Fibroblast of lung (primary cell): ENCODE results near the gene MRPS27. TPM values are rescaled to one million over a fixed set of nuclear protein-coding genes. Genes with fewer than 3 reads are reported as not detected.

Experiments used
- DNase-seq, 2 donors: peaks; one replicate each; pipeline versions ENCODE4 v3.0.0 to v3.0.0-alpha.2; 2010; ENCODE audit warnings: low read depth in 2 of 2
- H2AFZ ChIP-seq: 2 replicates; pipeline ENCODE4 v1.5.1; 2012; ENCODE audit warnings: low read length, control low read depth, inconsistent platforms
- H3K27ac ChIP-seq: 2 replicates; pipeline ENCODE4 v1.5.1; 2011; ENCODE audit warnings: low read length, control low read depth; ENCODE audit not compliant: insufficient read depth
- H3K27me3 ChIP-seq: 2 replicates; pipeline ENCODE4 v1.5.1; 2011; ENCODE audit warnings: mild to moderate bottlenecking, low read length; ENCODE audit not compliant: control insufficient read depth, insufficient read depth
- H3K36me3 ChIP-seq: 2 replicates; pipeline ENCODE4 v1.5.1; 2011; ENCODE audit warnings: low read length; ENCODE audit not compliant: control insufficient read depth, insufficient read depth
- H3K4me1 ChIP-seq: 2 replicates; pipeline ENCODE4 v1.5.1; 2011; ENCODE audit warnings: low read length; ENCODE audit not compliant: control insufficient read depth, insufficient read depth; ENCODE audit errors: extremely low read depth
- H3K4me2 ChIP-seq: 2 replicates; pipeline ENCODE4 v1.5.1; 2011; ENCODE audit warnings: low read length, control low read depth; ENCODE audit not compliant: insufficient read depth; ENCODE audit errors: extremely low read depth
- H3K4me3 ChIP-seq, 4 experiments: fragments of 200-600 bp in 1 of 4; sonication (generic) in 1 of 4; replicated peaks in 1 of 4; 2 replicates each; pipeline ENCODE4 v1.5.1; 2011 to 2016; ENCODE audit warnings: low read length in 4 of 4, low read depth in 3 of 4, mild to moderate bottlenecking in 3 of 4, control low read depth in 2 of 4, inconsistent platforms in 1 of 4, mixed read lengths in 1 of 4; ENCODE audit not compliant: insufficient read depth in 1 of 4; ENCODE audit errors: control extremely low read depth in 1 of 4
- H3K79me2 ChIP-seq: 2 replicates; pipeline ENCODE4 v1.5.1; 2012; ENCODE audit warnings: mild to moderate bottlenecking, low read length, inconsistent platforms; ENCODE audit not compliant: control insufficient read depth, insufficient read depth
- H3K9ac ChIP-seq: 2 replicates; pipeline ENCODE4 v1.5.1; 2011; ENCODE audit warnings: mild to moderate bottlenecking, low read length, control low read depth; ENCODE audit not compliant: insufficient read depth
- H3K9me3 ChIP-seq: 2 replicates; pipeline ENCODE4 v1.5.1; 2012; ENCODE audit warnings: low read depth, low read length; ENCODE audit not compliant: control insufficient read depth, insufficient read depth
- H4K20me1 ChIP-seq: 2 replicates; pipeline ENCODE4 v1.5.1; 2011; ENCODE audit warnings: low read length; ENCODE audit not compliant: control insufficient read depth, insufficient read depth; ENCODE audit errors: extremely low read depth
- EZH2 ChIP-seq: IDR thresholded peaks from 2 replicates; pipeline ENCODE4 v1.5.1; 2012; ENCODE audit warnings: low read length, control low read depth, mild to moderate bottlenecking; ENCODE audit errors: missing control alignments
- polyA plus RNA-seq, 2 donors: library from polyadenylated mRNA; depleted of rRNA in 1 of 2; stranded (reverse) in 1 of 2; unstranded in 1 of 2; fragments of >200 nt; gene quantifications; 2 replicates each; pipeline ENCODE4 v1.2.1, GENCODE V29; 2011 to 2012; ENCODE audit warnings: missing spikeins in 1 of 2
- total RNA-seq: library from RNA; depleted of rRNA; stranded (reverse); fragments of >200 nt; gene quantifications from 2 replicates; pipeline ENCODE4 v1.2.1, GENCODE V29; 2014
- TF ChIP-seq, protein P1 (sequence below), 2 donors: IDR thresholded peaks in 1 of 2; conservative IDR thresholded peaks in 1 of 2; 1 replicate in 1 of 2; 2 replicates in 1 of 2; pipeline ENCODE4 v1.5.1; 2011 to 2012; ENCODE audit warnings: low read length in 2 of 2, control low read depth in 1 of 2, inconsistent platforms in 1 of 2, low read depth in 1 of 2, mild to moderate bottlenecking in 1 of 2

The MRPS27 gene
- total and polyA plus RNA-seq, 2 donors (not counting 1 experiment from before 2014, with no cell fraction given) = 67.2 to 86.5 TPM

DNA sequence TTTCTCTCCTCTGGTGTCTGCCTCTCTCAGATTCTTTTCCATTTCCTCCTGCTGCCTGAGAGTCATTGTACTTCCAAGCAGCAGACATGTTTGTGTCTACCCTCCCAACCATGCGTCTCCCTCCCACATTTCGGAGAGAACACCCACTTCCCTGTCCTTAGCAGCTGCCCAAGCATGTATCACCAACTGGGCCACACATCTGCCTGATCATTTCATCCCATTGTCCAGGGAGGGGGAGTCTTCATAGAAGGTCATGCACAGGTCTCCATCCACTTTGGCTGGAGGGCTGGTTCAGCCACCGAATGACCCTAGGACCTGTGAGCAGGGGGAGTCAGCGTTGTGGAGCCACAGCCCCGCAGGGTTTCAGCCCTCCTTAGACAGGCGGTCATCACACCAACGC, 137.4 kb downstream of the MRPS27 start:
- Histone ChIP-seq H3K4me3 (no peak overlapping the region), H3K27me3 (no peaks in the 10 kb centered on the region), H3K79me2 (peaks cover 16% of the 10 kb centered on the region), H3K36me3 (peaks cover 11% of the 10 kb centered on the region), H2AFZ (no peak overlapping the region), H3K4me1 (peaks cover 10% of the 10 kb centered on the region), H3K4me2 (no peak overlapping the region), H3K9me3 (no peaks in the 10 kb centered on the region), H3K9ac (no peak overlapping the region), H3K27ac (no peak overlapping the region), H4K20me1 (no peaks in the 10 kb centered on the region)
- TF ChIP-seq EZH2 = no peak
- TF ChIP-seq, protein P1, sequence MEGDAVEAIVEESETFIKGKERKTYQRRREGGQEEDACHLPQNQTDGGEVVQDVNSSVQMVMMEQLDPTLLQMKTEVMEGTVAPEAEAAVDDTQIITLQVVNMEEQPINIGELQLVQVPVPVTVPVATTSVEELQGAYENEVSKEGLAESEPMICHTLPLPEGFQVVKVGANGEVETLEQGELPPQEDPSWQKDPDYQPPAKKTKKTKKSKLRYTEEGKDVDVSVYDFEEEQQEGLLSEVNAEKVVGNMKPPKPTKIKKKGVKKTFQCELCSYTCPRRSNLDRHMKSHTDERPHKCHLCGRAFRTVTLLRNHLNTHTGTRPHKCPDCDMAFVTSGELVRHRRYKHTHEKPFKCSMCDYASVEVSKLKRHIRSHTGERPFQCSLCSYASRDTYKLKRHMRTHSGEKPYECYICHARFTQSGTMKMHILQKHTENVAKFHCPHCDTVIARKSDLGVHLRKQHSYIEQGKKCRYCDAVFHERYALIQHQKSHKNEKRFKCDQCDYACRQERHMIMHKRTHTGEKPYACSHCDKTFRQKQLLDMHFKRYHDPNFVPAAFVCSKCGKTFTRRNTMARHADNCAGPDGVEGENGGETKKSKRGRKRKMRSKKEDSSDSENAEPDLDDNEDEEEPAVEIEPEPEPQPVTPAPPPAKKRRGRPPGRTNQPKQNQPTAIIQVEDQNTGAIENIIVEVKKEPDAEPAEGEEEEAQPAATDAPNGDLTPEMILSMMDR (conservative IDR thresholded peaks at IDR 0.05 in 1 of 2, IDR thresholded peaks at IDR 0.05 in 1 of 2; ENCODE audit: low read depth in 1 of 2, low read length in 2 of 2) = no peak
- DNase-seq = peak in 1 of 2 donors; percentile 14

DNA sequence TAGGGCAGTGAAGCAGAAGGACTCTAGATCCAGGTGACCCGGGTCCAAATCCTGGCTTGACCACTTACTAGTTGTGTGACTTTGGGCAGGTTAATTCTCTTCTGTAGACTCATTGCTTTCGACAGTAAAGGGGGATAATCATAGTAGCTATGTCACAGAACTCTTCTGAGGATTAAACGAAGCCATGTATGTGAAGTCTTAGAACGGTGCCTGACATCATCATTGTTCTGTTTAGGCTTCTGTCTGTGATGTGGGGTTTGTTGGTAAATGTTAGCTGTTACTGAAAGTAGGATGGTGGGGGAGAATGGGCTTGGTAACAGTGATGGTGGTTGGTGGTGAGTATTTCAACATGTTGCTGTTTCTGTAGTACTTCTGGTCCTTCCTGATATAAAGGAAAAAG, 139.1 kb downstream of the MRPS27 start:
- Histone ChIP-seq H4K20me1 (no peaks in the 10 kb centered on the region), H3K27ac (no peak overlapping the region), H3K79me2 (peaks cover 16% of the 10 kb centered on the region), H3K36me3 (peaks cover 8% of the 10 kb centered on the region), H3K4me2 (no peak overlapping the region), H3K4me3 (no peak overlapping the region), H3K4me1 (peaks cover 10% of the 10 kb centered on the region), H3K9me3 (no peaks in the 10 kb centered on the region), H3K9ac (no peak overlapping the region), H3K27me3 (no peaks in the 10 kb centered on the region), H2AFZ (no peak overlapping the region)
- no peak for TF ChIP-seq EZH2
- DNase-seq = no peak

DNA sequence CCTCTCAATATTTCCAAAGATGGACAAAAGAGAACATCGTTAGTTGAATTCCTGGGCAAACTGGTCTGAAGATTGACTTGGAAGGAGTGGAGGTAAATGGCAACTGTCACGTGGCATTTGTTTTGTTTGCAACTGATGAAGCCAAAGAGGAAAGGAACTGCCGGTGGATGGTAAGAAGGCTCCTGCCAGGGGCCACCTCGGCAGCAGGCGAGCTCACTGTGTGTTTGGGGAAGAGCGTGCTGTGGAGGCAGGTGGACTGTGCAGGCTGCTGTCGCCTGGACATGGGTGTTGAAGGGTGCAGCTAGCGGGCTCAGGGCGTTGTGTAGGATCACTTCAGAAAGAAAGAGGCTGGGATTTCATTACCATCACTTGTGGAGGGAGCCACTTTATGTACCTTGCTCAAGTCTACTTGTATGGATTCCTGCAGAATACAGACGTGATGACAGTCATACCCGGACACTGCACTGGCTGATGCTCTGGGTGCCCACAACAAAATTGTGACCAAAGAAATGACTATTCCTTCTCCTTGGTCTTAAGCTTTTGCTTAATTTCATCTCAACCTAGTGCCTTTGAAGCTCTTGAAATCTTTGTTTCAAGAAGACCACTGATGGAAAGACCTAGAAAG, 140.1 kb downstream of the MRPS27 start:
- Histone ChIP-seq H3K9me3 (no peaks in the 10 kb centered on the region), H2AFZ (no peak overlapping the region), H4K20me1 (no peaks in the 10 kb centered on the region), H3K4me1 (peaks cover 10% of the 10 kb centered on the region), H3K36me3 (peaks cover 8% of the 10 kb centered on the region), H3K4me2 (peak overlapping the region; percentile 81), H3K4me3 (peak overlapping the region in 2 of 4 experiments; percentile 4 to 38), H3K27ac (peak overlapping the region; percentile 77), H3K79me2 (peaks cover 16% of the 10 kb centered on the region), H3K27me3 (no peaks in the 10 kb centered on the region), H3K9ac (peak overlapping the region; percentile 29)
- DNase-seq = peak in 1 of 2 donors; percentile 48
- TF ChIP-seq EZH2 = no peak
- TF ChIP-seq, protein P1 (conservative IDR thresholded peaks at IDR 0.05 in 1 of 2, IDR thresholded peaks at IDR 0.05 in 1 of 2; ENCODE audit: low read depth in 1 of 2, low read length in 2 of 2) = no peak
